Measurements from ENCODE around the gene CLCN1. TPM values are rescaled to one million over a fixed set of nuclear protein-coding genes. Genes with fewer than 3 reads are reported as not detected.

CLCN1 gene
- total RNA-seq, 1 donor from 2014 or later = not detected

DNA sequence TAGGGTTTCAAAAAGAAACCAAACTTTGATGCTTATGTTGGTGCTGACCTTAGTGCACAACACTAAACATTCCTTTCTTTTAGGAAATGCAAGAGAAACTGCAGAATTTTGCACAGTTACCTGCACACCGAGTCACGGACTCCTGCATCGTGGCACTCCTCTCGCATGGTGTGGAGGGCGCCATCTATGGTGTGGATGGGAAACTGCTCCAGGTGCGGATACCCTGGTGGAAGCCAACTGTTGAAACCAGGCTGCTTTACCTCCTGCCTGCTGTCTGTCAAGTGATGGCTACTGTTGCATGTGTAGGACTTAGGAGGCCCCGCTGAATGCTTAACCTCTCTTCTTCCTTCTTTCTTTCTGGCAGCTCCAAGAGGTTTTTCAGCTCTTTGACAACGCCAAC, 16.1 kb upstream of the CLCN1 start:
- Mint-ChIP-seq H3K4me1 (ENCODE audit: unreplicated experiment) (peaks cover 18% of the 10 kb centered on the region), H3K4me3 (ENCODE audit: unreplicated experiment) (no peak overlapping the region), H3K36me3 (ENCODE audit: low read depth, unreplicated experiment) (peaks cover 61% of the 10 kb centered on the region), H3K9me3 (ENCODE audit: unreplicated experiment) (no peaks in the 10 kb centered on the region), H3K27me3 (ENCODE audit: unreplicated experiment) (peaks cover 3% of the 10 kb centered on the region), H3K27ac (ENCODE audit: unreplicated experiment) (no peak overlapping the region)
- peak; percentile 66 for DNase-seq (ENCODE audit: low spot score)
- TF ChIP-seq CTCF (IDR thresholded peaks at IDR 0.05; ENCODE audit: unreplicated experiment) = peak; percentile 59

GRCh38 chr7:143300959-143301935, 14.7 kb upstream of the CLCN1 start:
- H3K9me3 Mint-ChIP-seq (ENCODE audit: unreplicated experiment) = no peaks in the 10 kb centered on the region
- H3K27ac Mint-ChIP-seq (ENCODE audit: unreplicated experiment) = no peak overlapping the region
- H3K4me3 Mint-ChIP-seq (ENCODE audit: unreplicated experiment) = peak overlapping the region; percentile 21
- no peak for DNase-seq (ENCODE audit: low spot score)
- no peak for TF ChIP-seq CTCF (IDR thresholded peaks at IDR 0.05; ENCODE audit: unreplicated experiment)
- H3K27me3 Mint-ChIP-seq (ENCODE audit: unreplicated experiment) = peaks cover 3% of the 10 kb centered on the region
- H3K4me1 Mint-ChIP-seq (ENCODE audit: unreplicated experiment) = peaks cover 12% of the 10 kb centered on the region
- H3K36me3 Mint-ChIP-seq (ENCODE audit: low read depth, unreplicated experiment) = peaks cover 66% of the 10 kb centered on the region

DNA sequence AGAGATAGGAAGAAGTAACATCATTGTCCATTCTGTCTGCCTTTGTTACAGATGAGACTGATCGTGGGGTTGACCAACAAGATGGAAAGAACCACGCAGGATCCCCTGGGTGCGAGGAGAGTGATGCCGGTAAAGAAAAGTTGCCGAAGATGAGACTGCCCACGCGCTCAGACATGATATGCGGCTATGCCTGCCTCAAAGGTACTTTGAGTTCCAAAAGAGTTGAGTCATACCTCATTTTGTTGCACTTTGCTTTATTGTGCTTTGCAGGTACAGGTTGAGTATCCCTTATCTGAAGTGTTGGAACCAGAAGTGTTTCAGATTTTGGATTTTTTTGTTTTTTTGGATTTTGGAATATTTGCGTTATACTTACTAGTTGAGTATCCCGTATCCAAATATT, 12.2 kb upstream of the CLCN1 start:
- Mint-ChIP-seq H3K27ac (ENCODE audit: unreplicated experiment) (no peak overlapping the region), H3K27me3 (ENCODE audit: unreplicated experiment) (peaks cover 6% of the 10 kb centered on the region), H3K9me3 (ENCODE audit: unreplicated experiment) (no peaks in the 10 kb centered on the region), H3K4me1 (ENCODE audit: unreplicated experiment) (peaks cover 22% of the 10 kb centered on the region), H3K4me3 (ENCODE audit: unreplicated experiment) (no peak overlapping the region), H3K36me3 (ENCODE audit: low read depth, unreplicated experiment) (peaks cover 76% of the 10 kb centered on the region)
- no peak for DNase-seq (ENCODE audit: low spot score)
- TF ChIP-seq CTCF (IDR thresholded peaks at IDR 0.05; ENCODE audit: unreplicated experiment) = no peak

DNA sequence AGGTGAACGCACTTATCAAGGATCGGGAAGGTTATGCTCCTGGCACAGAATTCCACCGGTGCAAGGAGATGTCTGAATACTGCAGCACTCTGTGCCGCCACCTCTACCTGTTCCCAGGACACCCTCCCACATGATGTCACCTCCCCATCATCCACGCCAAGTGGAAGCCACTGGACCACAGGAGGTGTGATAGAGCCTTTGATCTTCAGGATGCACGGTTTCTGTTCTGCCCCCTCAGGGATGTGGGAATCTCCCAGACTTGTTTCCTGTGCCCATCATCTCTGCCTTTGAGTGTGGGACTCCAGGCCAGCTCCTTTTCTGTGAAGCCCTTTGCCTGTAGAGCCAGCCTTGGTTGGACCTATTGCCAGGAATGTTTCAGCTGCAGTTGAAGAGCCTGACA, 11.0 kb upstream of the CLCN1 start:
- H3K27me3 Mint-ChIP-seq (ENCODE audit: unreplicated experiment) = peaks cover 7% of the 10 kb centered on the region
- TF ChIP-seq CTCF (IDR thresholded peaks at IDR 0.05; ENCODE audit: unreplicated experiment) = no peak
- H3K36me3 Mint-ChIP-seq (ENCODE audit: low read depth, unreplicated experiment) = peaks cover 72% of the 10 kb centered on the region
- no peak overlapping the region for H3K27ac Mint-ChIP-seq (ENCODE audit: unreplicated experiment)
- no peaks in the 10 kb centered on the region for H3K9me3 Mint-ChIP-seq (ENCODE audit: unreplicated experiment)
- peaks cover 22% of the 10 kb centered on the region for H3K4me1 Mint-ChIP-seq (ENCODE audit: unreplicated experiment)
- H3K4me3 Mint-ChIP-seq (ENCODE audit: unreplicated experiment) = peak overlapping the region; percentile 2
- no peak for DNase-seq (ENCODE audit: low spot score)
